ENCODE data around the gene AANAT.

DNA sequence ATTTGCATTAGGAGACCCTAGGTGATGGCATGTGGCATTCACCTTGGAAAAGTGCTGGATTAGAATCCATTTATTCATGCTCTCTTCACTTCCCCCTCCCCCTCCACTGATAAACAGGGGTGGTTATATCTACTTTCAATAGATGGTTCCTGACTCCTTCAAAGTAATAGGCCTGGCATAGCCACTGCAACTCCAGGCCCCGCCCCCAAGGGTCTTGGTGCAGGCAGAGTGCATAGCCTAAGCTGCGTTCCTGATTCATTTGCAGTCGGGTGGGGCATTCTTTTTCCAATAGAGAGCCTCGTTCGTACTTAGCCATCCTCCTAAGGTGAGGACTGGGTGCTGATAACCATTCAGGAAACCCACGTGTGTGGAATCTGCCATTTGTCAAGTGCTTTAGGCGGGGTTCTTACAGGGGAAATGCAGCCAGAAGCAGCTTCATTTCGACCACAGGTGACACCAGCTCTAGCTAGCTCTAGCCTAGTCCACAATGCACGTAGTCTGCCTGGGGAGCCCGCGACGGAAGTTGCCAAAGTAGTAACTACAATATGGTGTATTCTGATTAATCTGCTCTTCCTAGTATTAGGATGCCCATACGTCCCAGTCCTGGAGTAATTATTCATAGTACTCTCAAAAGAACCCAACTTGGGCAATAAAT, 25.6 kb upstream of the AANAT start:
- TF ChIP-seq, protein P1, sequence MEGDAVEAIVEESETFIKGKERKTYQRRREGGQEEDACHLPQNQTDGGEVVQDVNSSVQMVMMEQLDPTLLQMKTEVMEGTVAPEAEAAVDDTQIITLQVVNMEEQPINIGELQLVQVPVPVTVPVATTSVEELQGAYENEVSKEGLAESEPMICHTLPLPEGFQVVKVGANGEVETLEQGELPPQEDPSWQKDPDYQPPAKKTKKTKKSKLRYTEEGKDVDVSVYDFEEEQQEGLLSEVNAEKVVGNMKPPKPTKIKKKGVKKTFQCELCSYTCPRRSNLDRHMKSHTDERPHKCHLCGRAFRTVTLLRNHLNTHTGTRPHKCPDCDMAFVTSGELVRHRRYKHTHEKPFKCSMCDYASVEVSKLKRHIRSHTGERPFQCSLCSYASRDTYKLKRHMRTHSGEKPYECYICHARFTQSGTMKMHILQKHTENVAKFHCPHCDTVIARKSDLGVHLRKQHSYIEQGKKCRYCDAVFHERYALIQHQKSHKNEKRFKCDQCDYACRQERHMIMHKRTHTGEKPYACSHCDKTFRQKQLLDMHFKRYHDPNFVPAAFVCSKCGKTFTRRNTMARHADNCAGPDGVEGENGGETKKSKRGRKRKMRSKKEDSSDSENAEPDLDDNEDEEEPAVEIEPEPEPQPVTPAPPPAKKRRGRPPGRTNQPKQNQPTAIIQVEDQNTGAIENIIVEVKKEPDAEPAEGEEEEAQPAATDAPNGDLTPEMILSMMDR (IDR thresholded peaks at IDR 0.05): no peak
- TF ChIP-seq POLR2A (IDR thresholded peaks at IDR 0.05): no peak

Measured in right lobe of liver (tissue), 4 donors.